HG03159 (cell line): ENCODE data around the gene HPGDS.
"Not testable (repeated sequence)": the region's sequence is repeated elsewhere in the genome, so short reads cannot be mapped to it uniquely, and the experiment has no call there.

ENCODE experiments used
- ATAC-seq: cut with Tn5 transposase; IDR thresholded peaks from one replicate; pipeline ENCODE4 v1.9.1; 2021; ENCODE audit warnings: mild to moderate bottlenecking, moderate library complexity; ENCODE audit not compliant: unreplicated experiment

The HPGDS gene

DNA sequence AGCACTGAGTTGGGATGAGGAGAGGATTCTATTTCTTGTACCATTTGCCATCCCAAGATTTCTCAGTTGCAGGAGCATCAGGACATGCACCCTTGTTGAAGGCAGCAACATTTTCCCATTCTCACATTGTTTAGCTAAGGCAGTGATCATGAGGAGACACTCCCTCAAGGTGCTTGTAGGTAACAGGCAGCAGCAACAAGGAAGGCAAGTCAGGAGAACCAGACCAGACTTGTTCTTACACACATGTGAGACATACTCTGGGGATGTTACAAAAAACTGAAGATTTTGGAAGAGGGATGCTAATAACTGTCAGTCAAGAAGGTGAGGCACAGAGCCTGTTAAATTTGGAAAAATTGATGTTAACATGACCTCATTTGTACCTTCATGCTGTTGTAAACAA lies 15.5 kb upstream of the HPGDS start:
- no peak for ATAC-seq

- ATAC-seq = no peak
Observed at GRCh38 chr4:94357624-94358023, 15.0 kb upstream of the HPGDS start.

- ATAC-seq = no peak
Observed at GRCh38 chr4:94356444-94356843, 13.8 kb upstream of the HPGDS start.

DNA sequence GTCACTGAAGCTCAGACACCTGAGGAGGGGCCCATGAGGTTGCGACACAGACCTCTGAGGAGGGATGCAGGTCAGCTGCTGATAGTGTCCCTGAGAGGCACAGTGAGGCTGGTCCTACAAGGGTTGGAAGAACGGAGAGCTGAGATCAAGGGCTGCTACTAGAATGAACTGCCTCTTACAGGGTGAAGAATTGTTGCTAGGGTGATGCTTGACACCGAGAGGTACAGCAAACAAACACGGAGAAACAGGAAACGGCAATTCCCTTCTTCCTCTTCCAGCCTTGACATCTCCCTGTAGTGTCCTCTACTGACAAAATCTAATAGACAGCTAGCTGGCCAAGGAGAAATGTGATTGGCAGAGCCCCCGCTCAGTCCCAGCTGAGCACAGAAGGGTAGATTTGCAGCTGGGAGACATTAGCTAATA lies 11.8 kb upstream of the HPGDS start:
- ATAC-seq = no peak

GRCh38 chr4:94352996-94353395 lies 10.4 kb upstream of the HPGDS start:
- ATAC-seq = no peak

- no peak for ATAC-seq
Observed at GRCh38 chr4:94352163-94352562, 9.5 kb upstream of the HPGDS start.

- ATAC-seq = no peak
Observed at GRCh38 chr4:94351319-94351718, 8.7 kb upstream of the HPGDS start.

DNA sequence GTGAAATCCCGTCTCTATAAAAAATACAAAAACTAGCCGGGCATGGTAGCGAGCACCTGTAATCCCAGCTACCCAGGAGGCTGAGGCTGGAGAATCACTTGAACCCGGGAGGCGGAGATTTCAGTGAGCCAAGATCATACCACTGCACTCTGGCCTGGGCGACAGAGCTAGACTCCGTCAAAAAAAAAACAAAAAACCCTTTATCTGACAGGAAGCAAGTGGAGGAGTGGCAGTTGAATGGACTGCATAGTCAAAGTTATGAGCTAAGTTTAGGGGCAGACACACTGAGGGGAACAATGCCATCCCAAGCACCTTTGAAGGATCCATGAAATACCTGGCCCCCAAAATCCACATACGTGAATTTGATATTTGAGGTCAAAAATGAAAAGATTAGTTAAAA lies 7.5 kb upstream of the HPGDS start:
- ATAC-seq = no peak

DNA sequence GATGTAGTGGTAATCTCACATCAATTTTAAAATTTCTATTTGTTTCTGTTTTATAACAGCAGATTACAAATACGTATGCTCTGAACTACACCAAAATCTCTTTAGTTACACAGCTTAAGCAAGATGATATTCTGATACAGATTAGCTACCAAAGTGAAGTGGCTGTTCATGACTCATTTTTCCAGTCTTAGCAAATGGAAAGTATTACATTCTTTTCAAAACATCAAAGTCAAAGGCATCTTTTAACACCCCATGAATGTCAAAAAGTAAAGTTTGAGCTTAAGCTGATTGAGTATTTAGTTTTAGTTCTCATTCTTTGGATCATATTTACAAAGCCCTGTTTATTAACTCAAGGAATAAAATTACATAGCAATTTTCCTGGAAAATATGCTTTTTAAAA lies 6.6 kb upstream of the HPGDS start:
- ATAC-seq = no peak

DNA sequence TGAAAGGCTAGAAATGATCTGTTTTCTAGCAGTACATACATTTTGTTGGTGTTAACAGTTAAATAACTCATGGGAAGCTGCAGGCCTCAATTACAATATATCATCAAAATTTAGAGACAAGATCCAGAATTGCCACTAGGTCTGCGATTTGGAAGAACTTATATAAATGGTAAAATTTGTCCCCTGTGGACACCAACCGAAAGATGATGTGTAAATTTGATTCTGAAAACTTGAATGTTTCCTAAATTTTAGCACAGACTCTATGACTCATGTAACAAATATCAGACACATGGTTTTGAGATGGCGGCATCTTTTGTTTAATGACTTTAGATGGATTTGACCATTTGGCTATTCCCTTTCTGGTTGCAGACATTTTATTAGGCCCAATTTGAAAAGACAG lies 6.0 kb upstream of the HPGDS start:
- no peak for ATAC-seq

DNA sequence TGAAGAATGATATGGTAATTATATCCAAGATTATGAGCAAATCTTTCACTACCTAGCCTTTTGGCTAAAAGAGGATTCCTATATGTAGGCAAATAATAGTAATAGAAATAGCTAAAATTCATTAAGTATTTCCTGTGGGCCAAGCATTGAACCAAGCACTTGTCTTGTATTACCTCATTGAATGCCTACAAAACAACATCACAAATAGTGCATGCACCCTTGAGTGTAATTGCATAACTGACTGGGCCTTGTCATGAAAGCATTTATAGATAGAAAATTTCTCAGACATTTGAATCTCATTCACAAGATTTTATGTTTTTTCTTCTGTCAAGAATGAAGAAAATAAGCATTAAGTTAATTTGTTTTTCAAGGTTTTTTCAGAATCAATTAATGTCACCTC lies 3.9 kb upstream of the HPGDS start:
- no peak for ATAC-seq

- no peak for ATAC-seq
Observed at GRCh38 chr4:94345969-94346368, 3.3 kb upstream of the HPGDS start.

DNA sequence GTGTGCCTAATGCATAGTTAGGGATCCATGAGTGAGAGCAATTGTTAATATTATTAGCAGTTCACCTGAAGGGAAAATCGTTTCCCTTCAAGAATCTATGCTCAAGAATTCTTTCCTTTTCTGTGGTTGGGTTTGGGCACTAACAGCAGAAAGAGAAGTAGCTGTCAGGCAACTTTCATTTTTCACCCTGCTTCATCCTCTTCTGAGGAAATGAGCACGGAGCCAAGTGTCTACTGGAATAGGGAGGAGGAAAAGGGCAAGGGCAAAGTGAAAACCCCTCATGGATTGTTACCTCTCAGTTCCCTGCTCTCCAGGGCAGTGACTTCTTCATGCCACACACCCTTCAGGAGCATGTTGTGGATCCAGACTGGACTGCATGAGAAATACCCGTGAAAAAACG lies 2.6 kb upstream of the HPGDS start:
- no peak for ATAC-seq

DNA sequence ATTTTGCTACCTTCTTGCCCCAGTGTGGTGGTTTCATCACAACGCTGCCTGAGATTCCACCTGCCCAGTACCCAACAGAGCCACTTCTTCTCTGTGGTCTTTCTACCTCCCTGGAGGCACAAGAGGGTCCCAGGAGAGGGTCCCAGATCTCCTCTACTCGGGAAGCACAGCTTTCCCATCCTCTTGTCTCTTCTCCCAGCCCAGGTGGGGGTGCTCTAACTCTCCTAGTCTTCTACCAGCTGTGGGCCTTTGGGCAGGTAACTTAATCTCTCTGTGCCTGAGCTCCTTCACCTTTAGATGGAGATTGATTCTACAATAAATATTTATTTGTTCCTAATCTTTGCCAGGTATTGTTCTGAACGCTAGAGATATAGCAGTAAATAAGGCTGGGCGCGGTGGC lies 1.8 kb upstream of the HPGDS start:
- ATAC-seq = no peak

- no peak for ATAC-seq
Observed at GRCh38 chr4:94341481-94342370, 910 bp downstream of the HPGDS start.

- ATAC-seq = no peak
Observed at GRCh38 chr4:94339779-94340178, 2.9 kb downstream of the HPGDS start.

GRCh38 chr4:94338681-94339351 lies 3.8 kb downstream of the HPGDS start:
- ATAC-seq = peak; percentile 71

- ATAC-seq = not testable (repeated sequence)
Observed at GRCh38 chr4:94336791-94337190, 5.8 kb downstream of the HPGDS start.

- no peak for ATAC-seq
Observed at GRCh38 chr4:94336303-94336702, 6.3 kb downstream of the HPGDS start.

DNA sequence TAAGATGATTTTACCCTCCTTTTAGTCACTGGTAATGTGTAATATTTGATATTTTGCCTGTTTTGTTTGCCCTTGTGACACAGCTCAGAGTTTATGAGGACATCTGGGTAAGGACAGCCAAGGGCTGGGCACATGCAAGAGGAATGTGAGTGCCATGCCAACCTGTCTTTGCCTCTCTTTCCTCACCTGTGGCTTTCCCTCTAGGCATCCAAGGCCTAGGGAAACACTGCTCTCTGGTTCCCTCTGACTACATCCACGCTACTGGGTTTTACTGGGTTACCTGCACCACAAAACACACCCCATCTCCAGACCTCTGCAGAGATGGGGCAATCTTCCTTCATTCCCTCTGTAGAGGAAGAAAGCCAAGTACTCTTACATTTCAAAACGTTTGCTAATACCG lies 7.7 kb downstream of the HPGDS start:
- no peak for ATAC-seq

DNA sequence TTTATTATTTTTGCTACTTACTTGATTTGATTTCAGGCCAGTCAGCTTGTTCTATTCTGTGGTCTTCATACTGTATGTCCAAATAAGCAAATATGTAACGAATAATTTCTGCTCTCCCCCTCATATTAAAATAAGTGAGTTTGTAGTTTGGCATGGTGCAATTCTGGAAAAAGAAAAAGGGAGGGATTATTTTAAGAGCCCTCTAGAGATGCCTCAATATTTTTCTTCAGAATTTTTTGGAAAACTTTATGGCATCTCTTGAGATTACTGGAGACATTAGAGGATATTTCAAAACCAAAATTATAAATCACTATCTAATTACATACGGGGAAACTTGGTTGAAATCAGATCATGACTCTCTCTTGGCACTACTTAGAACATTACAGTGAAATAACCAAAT lies 8.2 kb downstream of the HPGDS start:
- ATAC-seq = no peak

- no peak for ATAC-seq
Observed at GRCh38 chr4:94333866-94334265, 8.8 kb downstream of the HPGDS start.
